GM12892 (cell line): ENCODE measurements around the gene SMIM32.

Source experiments
- POLR2A ChIP-seq: IDR thresholded peaks from 2 replicates; pipeline ENCODE4 v1.6.1; 2011; ENCODE audit warnings: low read depth, low read length, control low read depth
- POLR2AphosphoS5 ChIP-seq: IDR thresholded peaks from 2 replicates; pipeline ENCODE4 v1.6.1; 2011; ENCODE audit warnings: low read depth, low read length, control low read depth
- TAF1 ChIP-seq: IDR thresholded peaks from 2 replicates; pipeline ENCODE4 v1.6.1; 2011; ENCODE audit warnings: low read depth, mild to moderate bottlenecking, control low read depth, low read length, borderline replicate concordance

- TF ChIP-seq POLR2A: no peak
- TF ChIP-seq TAF1: no peak
- TF ChIP-seq POLR2AphosphoS5: no peak
Measured at GRCh38 chr5:136216230-136216629, 23.3 kb upstream of the SMIM32 start.
